Pulmonary artery endothelial cell (primary cell): ENCODE data around the gene EIF3I. TPM values are rescaled to one million over a fixed set of nuclear protein-coding genes. Genes with fewer than 3 reads are reported as not detected.
A peak's percentile ranks its signal among the peaks of the same experiment; 100 is the strongest.
"Not testable (repeated sequence)": the region's sequence is repeated elsewhere in the genome, so short reads cannot be mapped to it uniquely, and the experiment has no call there.

ENCODE experiments used
- DNase-seq: peaks from one replicate; pipeline ENCODE4 v3.0.0-alpha.2; 2011; ENCODE audit warnings: low read depth, low spot score
- total RNA-seq: library from RNA; depleted of rRNA; stranded (reverse); fragments of >200 nt; gene quantifications from 2 replicates; pipeline ENCODE4 v1.2.3, GENCODE V29; 2014

Gene EIF3I
- total RNA-seq, 1 donor from 2014 or later: 361 TPM

DNA sequence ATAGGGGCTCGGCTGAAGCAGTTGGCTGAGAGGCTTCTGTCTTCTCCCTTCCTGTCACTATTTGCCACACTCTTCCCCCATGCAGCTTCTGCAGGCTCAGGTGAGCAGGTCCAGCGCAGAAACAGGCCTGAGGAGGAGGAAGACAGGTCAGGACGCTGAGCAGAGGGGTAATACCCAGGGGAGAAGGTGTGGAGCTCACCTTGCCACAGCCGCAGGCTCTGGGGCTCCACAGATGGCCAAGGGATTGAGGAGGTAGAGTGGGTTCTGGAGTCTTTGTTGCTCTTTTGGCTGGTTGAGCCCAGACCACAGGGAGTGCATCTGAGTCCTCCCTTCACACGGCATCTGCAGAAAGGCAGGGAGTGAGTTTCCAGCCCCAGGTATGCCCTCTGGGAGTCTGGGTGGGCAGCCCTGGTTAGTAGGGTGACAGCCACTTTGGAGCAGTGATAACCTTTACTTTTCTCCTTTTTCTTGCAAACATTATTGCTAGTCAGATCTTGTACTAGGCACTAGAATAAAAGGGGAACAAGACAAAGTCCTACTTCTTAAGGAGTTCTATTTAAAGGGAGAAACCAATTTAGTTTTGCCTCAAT, 9.7 kb downstream of the EIF3I start:
- no peak for DNase-seq

DNA sequence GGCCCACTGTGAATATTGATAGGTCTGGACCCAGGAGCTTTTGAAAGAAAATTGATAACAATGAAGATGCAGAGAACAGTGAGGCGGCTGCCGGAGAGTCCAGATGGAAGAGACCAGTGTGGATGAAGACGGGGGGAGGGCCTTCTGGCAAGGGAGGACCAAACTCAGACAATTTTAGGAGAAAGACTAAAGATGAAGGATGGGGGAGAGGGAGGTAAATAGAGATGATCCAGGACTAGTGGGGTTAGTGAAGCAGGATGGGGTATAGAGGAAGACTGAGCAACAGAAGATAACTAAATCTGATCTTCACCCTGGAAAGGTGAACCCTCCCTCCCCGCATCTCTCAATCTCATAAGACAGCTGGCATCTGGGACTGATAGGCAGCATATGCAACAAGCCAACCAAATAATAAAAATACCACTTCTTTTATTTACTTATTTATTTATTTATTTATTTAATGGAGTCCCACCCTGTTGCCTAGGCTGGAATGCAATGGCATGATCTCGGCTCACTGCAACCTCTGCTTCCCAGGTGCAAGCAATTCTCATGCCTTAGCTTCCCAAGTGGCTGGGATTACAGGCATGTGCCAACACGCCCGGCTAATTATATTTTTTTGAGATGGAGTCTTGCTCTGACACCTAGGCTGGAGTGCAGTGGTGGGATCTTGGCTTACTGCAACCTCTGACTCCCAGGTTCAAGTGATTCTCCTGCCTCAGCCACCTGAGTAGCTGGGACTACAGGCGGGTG, 10.5 kb downstream of the EIF3I start:
- no peak for DNase-seq

DNA sequence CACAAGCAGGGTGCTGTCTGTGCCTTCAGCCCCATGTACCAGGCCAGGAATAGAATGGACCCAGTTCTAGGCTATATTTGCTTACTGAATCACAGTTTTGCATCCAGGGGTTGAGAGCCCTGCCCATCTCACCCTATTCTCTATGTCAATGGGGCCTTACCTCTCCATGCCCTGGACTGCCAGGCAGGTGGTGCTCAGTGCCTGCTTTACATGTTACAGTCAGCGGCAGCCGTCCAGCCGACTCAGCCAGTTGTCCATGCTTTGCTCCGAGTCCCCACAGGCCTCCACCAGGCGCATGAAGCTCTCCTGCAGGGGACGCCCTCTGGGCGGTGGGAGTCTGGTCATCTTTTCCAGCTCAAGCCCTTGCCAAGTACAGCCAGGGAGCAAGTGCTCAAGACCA, 12.6 kb downstream of the EIF3I start:
- DNase-seq: no peak

DNA sequence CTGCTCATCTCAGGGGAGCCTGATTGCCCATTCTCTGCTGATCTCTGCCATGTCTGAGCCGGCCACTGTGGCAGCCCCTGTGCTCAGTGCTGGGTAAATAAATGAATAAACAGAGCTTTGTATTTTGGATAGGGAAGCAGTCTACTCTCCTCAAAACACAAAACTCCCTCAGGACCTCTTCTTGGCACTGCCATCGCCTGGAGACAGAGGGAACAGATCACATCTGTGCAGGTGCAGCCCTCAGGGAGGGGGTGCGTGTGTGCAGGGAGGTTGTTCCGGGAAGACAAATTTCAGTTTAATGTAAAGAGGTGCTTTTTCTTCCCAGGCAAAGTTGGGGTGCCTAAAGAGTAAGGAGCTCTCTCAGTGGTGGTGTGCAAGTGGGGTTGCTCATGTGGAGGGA, 17.1 kb downstream of the EIF3I start:
- DNase-seq: no peak

DNA sequence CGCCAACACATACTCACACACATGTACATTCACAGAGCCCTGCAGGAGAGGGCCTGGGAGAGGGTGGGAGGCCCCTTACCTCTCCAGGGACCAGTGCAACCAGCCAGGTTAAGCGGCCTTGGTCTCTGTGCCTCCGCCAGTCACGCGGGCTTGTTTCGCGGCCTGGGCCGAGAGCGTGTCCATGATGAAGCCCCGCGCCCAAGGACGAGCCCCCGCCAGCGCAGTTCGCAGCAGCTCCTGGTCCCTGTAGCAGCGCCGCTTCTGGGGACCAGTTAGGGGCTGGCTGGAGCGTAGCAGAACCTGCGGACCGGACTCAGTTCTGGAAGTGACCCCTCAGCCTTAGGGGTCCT, 17.6 kb downstream of the EIF3I start:
- DNase-seq: no peak

DNA sequence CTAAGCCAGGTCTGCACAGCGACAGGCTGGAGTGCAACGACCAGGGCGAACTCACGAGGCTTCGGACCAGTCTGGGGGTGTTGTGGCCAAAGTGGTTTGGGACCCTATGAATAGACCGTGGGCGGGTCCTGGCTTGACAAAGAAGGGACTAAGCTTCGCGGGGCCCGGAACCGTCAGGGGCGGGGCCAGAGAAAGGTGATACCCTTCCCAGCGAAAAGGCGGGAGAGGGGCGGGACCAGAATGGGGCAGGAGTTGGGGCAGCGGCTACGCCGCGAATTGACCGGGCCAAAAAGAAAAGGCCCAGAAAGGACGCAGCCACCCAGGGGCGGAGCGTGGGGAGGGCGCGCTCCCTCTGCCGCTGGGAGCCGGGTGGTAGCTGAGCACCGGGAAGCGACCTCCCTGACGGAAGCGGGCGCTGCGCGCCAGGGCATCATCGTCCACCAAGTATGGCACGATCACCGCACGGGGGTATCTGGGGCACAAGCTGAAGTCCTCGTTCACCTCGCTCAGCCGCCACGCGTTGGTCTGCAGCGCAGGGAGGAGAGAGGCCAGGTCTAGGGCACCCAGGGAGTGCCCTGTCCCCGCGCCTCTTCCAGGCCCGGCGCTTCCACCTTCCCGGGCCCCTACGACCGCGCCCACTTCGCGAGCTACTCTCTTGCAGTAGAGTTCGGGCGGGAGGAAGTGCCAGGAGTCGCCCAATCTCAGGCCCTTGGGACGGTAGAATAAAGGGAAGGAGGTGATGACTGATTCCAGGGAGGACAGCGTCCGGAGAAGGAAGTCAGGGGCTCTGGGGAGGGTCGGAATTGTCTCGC, 18.1 kb downstream of the EIF3I start:
- no peak for DNase-seq

- DNase-seq: no peak
Observed at GRCh38 chr1:32241001-32241763, 19.0 kb downstream of the EIF3I start.

DNA sequence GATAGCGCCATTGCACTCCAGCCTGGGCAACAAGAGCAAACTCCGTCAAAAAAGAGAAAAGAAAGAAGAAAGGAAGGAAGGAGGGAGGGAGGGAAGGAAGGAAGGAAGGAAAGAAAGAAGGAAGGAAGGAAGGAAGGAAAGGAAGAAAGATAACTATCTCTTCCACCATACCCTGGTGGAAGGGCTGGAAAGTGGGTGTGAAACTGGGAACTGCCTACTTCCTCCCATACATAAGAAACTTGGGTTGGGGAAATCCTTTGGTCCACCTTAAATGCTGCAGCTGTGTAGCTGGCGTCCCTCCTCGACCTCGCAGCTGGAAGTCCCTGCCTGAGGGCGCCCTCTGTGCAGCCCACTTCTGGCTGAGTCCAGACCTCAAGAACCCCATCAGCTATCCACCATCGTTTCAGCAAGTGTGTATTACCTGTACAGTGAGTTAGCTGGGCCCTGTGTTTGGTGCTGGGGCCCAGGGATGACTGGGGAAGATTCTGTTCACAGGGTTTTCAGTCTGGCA, 20.2 kb downstream of the EIF3I start:
- DNase-seq: no peak

- no peak for DNase-seq
Observed at GRCh38 chr1:32246888-32247273, 24.7 kb downstream of the EIF3I start, which contains the start of gene FAM167B. Gene FAM167B (plus strand): TSS chr1:32247222. CDS start chr1:32247422, 200 bp downstream.

DNA sequence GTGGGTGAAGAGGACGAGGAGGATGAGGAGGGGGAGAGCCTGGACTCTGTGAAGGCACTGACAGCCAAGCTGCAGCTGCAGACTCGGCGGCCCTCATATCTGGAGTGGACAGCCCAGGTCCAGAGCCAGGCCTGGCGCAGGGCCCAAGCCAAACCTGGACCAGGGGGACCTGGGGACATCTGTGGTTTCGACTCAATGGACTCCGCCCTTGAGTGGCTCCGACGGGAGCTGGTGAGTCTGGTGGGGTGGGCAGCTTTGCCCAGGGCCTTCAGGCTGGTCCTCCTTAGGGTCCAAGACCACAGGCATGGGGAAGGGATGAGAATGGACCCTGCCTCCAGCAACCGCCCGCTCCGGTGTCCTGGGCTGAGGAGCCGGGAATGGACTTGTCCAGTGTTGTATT, 25.2 kb downstream of the EIF3I start:
- DNase-seq: no peak

- no peak for DNase-seq
Observed at GRCh38 chr1:32247983-32248889, 26.0 kb downstream of the EIF3I start.

DNA sequence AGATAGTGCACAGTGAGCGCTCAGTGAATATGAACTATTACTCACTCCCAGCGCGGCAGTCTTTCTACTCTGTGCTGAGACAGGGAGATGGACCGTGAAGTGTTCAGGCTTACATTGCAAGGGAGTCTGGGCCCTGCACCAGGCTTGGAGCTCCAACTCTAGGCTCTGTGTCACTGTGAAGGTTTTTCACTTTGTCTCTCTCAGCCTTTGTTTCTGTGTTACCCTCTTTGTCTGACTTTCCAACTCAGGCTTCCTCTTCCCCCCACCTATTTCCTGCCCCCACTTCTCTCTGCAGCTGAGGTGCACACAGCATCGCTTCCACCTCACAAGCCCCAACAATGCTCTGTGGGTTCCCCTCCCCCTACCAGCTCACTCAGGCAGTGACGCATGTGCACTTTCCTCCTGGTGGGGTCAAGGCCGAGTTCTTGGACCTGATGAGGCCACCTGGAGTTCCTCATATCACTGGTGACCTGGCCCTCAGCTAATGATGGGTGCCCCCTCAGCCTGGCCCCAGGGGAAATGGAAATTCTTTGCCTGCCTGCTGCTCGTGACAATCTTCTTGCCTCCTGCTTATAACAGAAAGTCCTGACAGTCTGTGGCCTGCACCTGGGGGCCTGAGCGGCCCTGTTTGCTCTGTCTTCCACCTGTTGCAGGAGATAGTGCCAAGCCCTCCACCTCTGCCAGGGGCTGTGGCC, 27.8 kb downstream of the EIF3I start:
- DNase-seq: peak; percentile 85

DNA sequence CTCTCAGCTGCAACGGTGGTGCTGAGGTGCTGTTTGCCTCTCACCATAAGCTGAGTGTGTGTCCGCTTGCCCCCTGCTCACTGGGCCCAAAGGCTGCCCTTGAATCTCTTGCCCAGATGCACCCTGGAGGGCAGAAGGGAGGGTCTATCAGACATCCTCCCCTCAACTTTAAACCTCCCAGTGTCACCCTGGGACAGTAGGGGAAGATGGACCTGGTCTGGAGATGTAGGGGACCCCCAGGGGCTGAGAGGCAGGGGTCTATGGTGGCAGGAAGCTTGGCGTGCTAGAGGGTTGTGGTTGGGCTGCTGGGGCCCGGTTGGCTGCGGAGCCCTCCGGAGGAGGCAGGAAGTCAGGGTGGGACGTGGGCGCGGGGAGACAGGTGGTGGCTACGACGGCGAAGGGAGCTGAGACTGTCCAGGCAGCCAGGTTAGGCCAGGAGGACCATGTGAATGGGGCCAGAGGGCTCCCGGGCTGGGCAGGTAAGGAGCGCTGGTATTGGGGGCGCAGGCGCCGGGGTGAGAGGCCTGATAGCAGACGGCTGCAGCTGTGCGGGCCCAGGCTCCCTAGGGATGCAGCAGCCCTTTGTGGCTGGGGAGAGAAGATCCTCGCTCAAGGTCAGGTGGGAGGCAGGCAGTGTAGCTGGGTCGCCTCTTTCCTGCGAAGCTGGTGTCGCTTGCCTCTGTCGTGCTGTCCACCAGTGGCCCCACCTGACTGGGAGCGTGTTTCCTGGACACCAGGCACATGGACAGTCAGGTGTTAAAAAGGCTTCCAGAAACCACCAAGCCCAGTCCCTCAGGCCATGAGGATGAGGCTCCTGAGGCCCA, 28.9 kb downstream of the EIF3I start, which contains the start of gene LCK:
Gene LCK, plus strand, starts transcription at position 373 of the 824 bp plus-strand sequence. CDS start 23,065 bp downstream, outside the sequence.
- no peak for DNase-seq

DNA sequence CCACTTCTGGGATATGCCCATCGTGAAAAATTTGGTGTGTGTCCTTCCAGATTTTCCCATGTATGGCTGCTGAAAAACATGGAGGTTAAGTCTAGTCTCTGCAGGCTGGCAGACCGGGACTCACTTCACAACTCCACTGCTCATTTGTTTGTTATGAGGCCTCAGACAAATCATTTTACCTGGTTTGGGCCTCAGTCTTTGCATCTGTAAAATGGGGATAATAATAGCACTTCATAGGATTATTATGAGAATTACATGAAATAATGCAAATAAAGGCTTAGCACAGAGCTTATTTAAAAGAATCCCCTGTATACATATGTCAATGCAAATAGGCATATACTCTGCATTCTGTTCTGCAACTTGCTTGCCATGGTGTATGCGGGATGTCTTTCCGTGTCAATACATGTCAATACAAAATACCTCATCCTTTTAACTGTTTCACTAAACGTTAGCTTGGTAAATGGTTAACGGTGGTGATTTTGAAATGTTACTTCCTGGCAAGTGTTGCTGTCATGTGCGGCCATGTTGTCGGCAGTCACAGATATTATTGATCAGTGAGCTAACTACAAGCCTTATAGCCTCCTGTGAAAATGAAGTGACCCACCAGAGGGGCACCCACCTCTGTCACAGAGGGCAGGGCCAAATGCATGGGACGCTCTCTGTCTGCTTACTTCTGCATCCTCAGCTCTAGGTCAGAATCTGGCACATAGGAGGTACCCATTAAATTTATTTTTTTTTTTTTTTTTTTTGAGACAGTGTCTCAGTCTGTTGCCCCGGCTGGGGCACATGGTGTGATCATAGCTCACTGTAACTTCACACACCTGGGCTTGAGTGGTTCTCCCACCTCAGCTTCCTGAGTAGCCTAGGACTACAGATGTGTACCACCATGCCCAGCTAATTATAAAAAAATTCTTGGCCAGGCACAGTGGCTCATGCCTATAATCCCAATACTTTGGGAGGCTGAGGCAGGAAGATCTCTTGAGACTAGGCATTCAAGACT, 33.2 kb downstream of the EIF3I start:
- no peak for DNase-seq

DNA sequence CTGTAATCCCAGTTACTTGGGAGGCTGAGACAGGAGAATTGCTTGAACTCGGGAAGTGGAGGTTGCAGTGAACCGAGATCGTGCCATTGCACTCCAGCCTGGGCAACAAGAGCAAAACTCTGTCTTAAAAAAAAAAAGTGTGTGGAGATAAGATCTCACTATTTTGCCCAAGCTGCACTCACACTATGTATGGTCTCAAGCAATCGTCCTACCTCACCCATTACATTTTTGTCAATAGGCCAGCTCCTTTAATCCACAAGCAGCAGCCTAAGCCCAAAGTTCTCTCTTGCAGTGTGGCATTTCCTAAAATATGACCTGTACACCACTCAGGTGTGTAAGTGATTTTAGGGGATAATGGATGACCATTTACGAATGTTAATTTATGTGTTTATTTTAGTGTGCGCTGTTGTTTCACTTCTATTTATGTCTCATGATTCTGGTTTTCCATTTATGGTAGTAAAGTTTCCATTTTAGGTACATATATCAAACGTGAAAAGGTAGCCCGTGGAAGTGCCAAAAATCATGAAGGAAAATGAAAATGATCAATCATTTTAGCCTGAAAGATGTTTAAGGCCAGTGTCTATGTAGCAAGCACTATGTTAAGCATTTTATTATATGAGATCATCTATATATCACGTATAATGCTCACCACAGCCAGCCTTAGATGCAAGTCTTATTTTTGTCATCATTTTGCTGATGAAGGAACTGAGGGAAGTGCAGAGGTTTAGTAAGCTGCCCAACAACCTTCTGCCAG, 34.4 kb downstream of the EIF3I start:
- DNase-seq: no peak

DNA sequence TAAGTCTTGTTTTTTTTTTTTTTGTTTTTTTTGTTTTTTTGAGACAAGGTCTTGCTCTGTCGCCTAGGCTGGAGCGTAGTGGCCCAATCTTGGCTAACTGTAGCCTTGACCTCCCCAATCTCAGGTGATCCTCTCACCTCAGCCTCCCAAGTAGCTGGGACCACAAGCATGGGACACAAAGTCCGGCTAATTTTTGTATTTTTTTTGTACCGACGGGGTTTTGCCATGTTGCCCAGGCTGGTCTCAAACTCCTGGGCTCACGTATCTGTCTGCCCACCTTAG, 35.0 kb downstream of the EIF3I start:
- no peak for DNase-seq

- DNase-seq: not testable (repeated sequence)
Observed at GRCh38 chr1:32263236-32263593, 41.0 kb downstream of the EIF3I start.
